ENCODE data around the gene AJAP1. TPM values are rescaled to one million over a fixed set of nuclear protein-coding genes. Genes with fewer than 3 reads are reported as not detected.
A peak's percentile ranks its signal among the peaks of the same experiment; 100 is the strongest.

AJAP1 gene
- total RNA-seq, 4 donors from 2014 or later = 0.30 to 4.0 (median 1.0) TPM

DNA sequence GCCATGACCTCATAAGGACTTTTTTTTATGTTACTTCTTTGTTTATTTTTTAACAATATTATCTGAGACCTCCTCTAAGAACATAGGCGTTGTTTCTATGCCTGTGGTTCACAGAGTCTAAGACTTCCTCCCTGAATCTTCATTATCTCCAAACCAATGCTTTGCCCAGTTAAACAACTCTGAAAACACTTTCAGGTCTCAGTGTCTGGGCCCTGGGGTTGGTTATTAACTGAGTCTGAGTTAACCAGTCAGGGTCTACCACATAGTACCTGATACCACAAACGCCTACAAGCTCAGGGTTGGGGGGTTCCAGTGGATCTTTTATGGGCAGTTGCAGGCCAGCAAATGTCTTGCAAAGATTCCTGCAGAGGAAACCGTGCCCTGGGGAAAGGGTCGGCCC lies 138.2 kb downstream of the AJAP1 start:
- DNase-seq = no peak
- no peaks in the 10 kb centered on the region for H3K36me3 ChIP-seq
- peaks cover 0 to 8% (median 0%) of the 10 kb centered on the region in 4 donors for H3K27me3 ChIP-seq
- H3K9me3 ChIP-seq = peaks cover 0 to 17% (median 0%) of the 10 kb centered on the region in 3 donors
- H3K4me3 ChIP-seq = no peak overlapping the region
- 51 to 64% methylated on average over 1 to 4 of the region's 4 CpGs for WGBS, 2 donors
- intact Hi-C loops (cut with DNase I) = no loop called here
- TF ChIP-seq POLR2A (IDR thresholded peaks at IDR 0.05) = no peak
- TF ChIP-seq, protein P1, sequence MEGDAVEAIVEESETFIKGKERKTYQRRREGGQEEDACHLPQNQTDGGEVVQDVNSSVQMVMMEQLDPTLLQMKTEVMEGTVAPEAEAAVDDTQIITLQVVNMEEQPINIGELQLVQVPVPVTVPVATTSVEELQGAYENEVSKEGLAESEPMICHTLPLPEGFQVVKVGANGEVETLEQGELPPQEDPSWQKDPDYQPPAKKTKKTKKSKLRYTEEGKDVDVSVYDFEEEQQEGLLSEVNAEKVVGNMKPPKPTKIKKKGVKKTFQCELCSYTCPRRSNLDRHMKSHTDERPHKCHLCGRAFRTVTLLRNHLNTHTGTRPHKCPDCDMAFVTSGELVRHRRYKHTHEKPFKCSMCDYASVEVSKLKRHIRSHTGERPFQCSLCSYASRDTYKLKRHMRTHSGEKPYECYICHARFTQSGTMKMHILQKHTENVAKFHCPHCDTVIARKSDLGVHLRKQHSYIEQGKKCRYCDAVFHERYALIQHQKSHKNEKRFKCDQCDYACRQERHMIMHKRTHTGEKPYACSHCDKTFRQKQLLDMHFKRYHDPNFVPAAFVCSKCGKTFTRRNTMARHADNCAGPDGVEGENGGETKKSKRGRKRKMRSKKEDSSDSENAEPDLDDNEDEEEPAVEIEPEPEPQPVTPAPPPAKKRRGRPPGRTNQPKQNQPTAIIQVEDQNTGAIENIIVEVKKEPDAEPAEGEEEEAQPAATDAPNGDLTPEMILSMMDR (IDR thresholded peaks at IDR 0.05) = no peak
- H3K4me1 ChIP-seq = no peaks in the 10 kb centered on the region
- H3K27ac ChIP-seq = no peak overlapping the region

DNA sequence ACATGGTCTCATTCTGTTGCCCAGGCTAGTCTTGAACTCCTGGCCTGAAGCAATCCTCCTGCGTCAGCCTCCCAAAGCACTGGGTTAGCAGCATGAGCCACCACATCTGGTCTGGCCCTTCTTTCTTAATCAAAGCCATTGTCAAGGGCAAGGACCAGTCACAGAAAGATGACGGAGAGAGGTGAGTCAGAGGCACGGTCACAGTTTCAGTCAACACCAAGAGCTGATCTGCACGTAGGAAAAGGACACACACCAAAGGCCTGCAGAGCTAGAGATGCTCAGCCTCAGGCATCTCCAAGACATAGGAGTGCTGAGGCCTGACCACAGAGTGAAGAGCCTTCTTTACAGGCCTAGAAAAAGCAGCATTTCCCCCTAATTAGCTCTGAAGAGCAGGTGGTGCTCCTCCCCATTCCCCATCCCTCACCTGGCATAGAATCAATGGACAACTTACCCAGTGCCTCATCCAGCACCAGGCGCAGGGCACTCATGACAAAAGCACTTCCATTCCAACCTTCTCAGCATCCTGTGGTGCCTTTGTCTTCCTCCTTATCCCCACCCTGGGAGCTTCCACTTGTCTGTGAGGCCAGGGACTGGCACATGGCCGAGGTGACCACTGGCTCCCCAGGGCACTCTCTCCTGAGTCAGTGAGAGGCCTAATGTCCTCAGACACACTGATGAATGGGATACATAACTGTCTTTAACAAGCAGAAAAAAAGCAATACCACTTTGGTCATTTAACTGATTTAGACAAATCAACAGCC lies 139.8 kb downstream of the AJAP1 start:
- intact Hi-C loops (cut with DNase I) = no loop called here
- H3K4me3 ChIP-seq = no peak overlapping the region
- H3K27ac ChIP-seq = no peak overlapping the region
- peaks cover 0 to 17% (median 0%) of the 10 kb centered on the region in 3 donors for H3K9me3 ChIP-seq
- no peaks in the 10 kb centered on the region for H3K4me1 ChIP-seq
- peaks cover 0 to 8% (median 0%) of the 10 kb centered on the region in 4 donors for H3K27me3 ChIP-seq
- WGBS, 2 donors = 71 to 82% methylated on average over 3 to 4 of the region's 6 CpGs
- no peaks in the 10 kb centered on the region for H3K36me3 ChIP-seq
- no peak for DNase-seq
- TF ChIP-seq, protein P1 (IDR thresholded peaks at IDR 0.05) = no peak
- no peak for TF ChIP-seq POLR2A (IDR thresholded peaks at IDR 0.05)

DNA sequence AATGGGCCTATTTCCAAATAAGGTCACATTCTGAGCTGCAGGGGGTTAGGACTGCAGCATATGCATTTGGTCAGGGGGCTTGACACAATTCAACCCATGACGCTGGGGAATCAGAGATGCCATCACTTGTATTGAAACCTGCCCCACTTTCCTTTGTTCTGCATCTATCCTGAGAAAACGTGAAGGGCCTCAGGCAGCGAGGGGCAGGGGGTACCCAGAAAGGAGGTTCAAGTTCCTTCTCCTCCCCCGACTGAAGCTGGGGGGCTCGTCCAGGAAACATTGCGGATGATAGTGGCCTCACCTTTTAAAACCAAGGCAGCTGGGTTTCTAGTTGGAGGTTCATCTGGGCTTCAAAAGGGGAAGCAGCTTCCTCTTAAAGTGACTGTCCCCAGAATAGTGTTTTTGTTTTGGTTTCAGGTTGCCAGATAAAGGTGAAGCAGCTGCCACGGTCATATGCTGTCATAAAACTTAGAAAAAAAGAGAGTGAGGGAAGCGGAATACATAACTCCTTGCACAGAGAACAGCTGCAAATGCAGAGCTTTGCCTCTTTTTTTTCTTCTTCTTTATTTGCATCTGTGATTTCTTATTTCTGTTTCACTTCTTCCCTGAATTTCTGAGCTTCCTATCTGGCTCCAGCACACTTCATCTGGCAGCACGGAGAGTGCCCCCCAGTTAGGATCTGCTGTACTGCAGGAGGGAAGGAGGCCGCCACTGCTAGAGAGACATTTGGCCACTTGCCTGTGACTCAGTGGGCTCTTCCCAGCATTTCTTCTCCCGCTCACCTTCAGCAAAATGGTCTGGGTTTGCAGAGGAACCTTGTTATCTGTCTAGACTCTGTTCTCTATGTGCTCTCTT lies 142.0 kb downstream of the AJAP1 start:
- H3K4me1 ChIP-seq = no peaks in the 10 kb centered on the region
- peaks cover 0 to 17% (median 0%) of the 10 kb centered on the region in 3 donors for H3K9me3 ChIP-seq
- DNase-seq = no peak
- no peak for TF ChIP-seq POLR2A (IDR thresholded peaks at IDR 0.05)
- TF ChIP-seq, protein P1 (IDR thresholded peaks at IDR 0.05) = no peak
- H3K4me3 ChIP-seq = no peak overlapping the region
- 68 to 79% methylated on average over 10 of the region's 11 CpGs for WGBS, 2 donors
- no peaks in the 10 kb centered on the region for H3K36me3 ChIP-seq
- H3K27me3 ChIP-seq = peaks cover 0 to 8% (median 0%) of the 10 kb centered on the region in 4 donors
- peak overlapping the region in 1 of 4 donors; percentile 11 for H3K27ac ChIP-seq
- intact Hi-C loops (cut with DNase I) = no loop called here

DNA sequence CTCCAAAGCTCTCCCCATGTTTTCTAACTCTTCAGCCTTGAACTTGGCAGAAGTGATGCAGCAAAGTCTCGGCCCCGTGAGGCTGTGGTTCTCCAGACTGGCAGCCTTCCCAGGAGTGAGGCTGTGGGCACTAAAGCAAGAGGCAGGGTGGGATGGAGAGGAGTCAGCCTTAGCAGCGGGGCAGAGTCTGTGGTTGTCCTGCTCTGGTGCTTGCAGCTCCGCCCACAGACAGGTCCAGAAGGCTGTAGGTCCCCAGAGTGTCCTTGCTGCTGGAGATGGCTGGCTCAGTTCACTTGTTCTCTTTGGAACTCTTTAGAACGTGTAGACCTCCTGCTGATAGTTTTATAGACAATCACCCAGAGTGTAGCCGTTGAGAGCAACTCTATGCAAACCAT lies 142.6 kb downstream of the AJAP1 start:
- Histone ChIP-seq H3K27ac (no peak overlapping the region), H3K4me1 (no peaks in the 10 kb centered on the region), H3K9me3 (peaks cover 0 to 17% (median 0%) of the 10 kb centered on the region in 3 donors), H3K4me3 (no peak overlapping the region), H3K27me3 (peaks cover 0 to 8% (median 0%) of the 10 kb centered on the region in 4 donors), H3K36me3 (no peaks in the 10 kb centered on the region)
- TF ChIP-seq, protein P1 (IDR thresholded peaks at IDR 0.05) = no peak
- no peak for TF ChIP-seq POLR2A (IDR thresholded peaks at IDR 0.05)
- DNase-seq = no peak
- 28 to 79% methylated on average over 3 to 4 of the region's 6 CpGs for WGBS, 2 donors
- intact Hi-C loops (cut with DNase I) = no loop called here

DNA sequence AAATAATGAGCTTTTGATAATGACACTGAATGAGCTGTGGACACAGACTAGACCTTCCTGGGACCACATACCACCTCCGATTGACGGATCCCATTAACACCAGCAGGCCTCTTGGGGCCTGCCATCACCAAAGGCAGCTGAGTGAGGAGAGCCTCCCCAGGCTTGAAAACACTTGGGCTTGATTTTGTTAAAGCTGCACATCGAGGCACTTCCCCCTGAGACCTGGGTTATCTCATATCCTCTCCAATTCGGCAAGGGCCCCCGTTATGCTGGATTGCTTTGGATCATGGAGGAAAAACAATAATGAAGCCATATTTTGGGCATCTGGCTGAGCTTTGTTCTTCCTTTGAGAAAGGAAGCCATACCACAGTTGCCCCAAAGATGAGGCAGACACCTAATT lies 143.0 kb downstream of the AJAP1 start:
- WGBS, 2 donors = 91% methylated on average over 5 of the region's 5 CpGs; no CpG with 5 or more reads in 1 of the 2 donors
- Histone ChIP-seq H3K9me3 (peaks cover 0 to 17% (median 0%) of the 10 kb centered on the region in 3 donors), H3K27ac (no peak overlapping the region), H3K4me3 (no peak overlapping the region), H3K36me3 (no peaks in the 10 kb centered on the region), H3K4me1 (no peaks in the 10 kb centered on the region), H3K27me3 (peaks cover 0 to 8% (median 0%) of the 10 kb centered on the region in 4 donors)
- TF ChIP-seq, protein P1 (IDR thresholded peaks at IDR 0.05) = no peak
- no peak for TF ChIP-seq POLR2A (IDR thresholded peaks at IDR 0.05)
- intact Hi-C loops (cut with DNase I) = no loop called here
- DNase-seq = no peak

Measured in esophagus squamous epithelium (tissue), 5 donors.